GM13977 (cell line): ENCODE results near the gene IL12RB2.

ENCODE experiments used
- DNase-seq: peaks from one replicate; pipeline ENCODE4 v3.0.0; 2012; ENCODE audit warnings: low spot score
- CTCF ChIP-seq: IDR thresholded peaks from 2 replicates; pipeline ENCODE4 v1.5.1; 2012; ENCODE audit warnings: mild to moderate bottlenecking, control low read depth; ENCODE audit not compliant: insufficient read depth; ENCODE audit errors: extremely low read depth, missing control alignments
- in situ Hi-C: fragments of 300-500 bp; cut with MboI; formaldehyde crosslinking; loops from one replicate; pipeline ENCODE4 v1.12.0; 2022; ENCODE audit warnings: low sequenced_read_pairs, low pct_unique_long_range_greater_than_20kb, mixed read lengths, inconsistent platforms; ENCODE audit not compliant: unreplicated experiment

Gene IL12RB2

GRCh38 chr1:67350783-67351182, 43.1 kb downstream of the IL12RB2 start:
- no peak for TF ChIP-seq CTCF
- in situ Hi-C loops = no loop called here
- no peak for DNase-seq

- no peak for TF ChIP-seq CTCF
- in situ Hi-C loops = no loop called here
- DNase-seq = no peak
Observed at GRCh38 chr1:67352211-67352610, 44.5 kb downstream of the IL12RB2 start.

- in situ Hi-C loops = no loop called here
- no peak for TF ChIP-seq CTCF
- DNase-seq = no peak
Observed at GRCh38 chr1:67355745-67356424, 48.2 kb downstream of the IL12RB2 start.

GRCh38 chr1:67359592-67359991, 51.9 kb downstream of the IL12RB2 start:
- in situ Hi-C loops = no loop called here
- no peak for DNase-seq
- TF ChIP-seq CTCF = no peak

- TF ChIP-seq CTCF = no peak
Observed at GRCh38 chr1:67361641-67362040, 54.0 kb downstream of the IL12RB2 start.

GRCh38 chr1:67367370-67368045, 59.8 kb downstream of the IL12RB2 start:
- no peak for DNase-seq
- in situ Hi-C loops = no loop called here
- TF ChIP-seq CTCF = no peak

More at GRCh38 chr1:67361641-67362040, 54.0 kb downstream of the IL12RB2 start:
- DNase-seq = no peak
- in situ Hi-C loops = no loop called here
